HepG2 (cell line): Measurements from ENCODE around the gene TXNRD1. TPM values are rescaled to one million over a fixed set of nuclear protein-coding genes. Genes with fewer than 3 reads are reported as not detected.

ENCODE experiments used
- ATAC-seq: fragments of 200-7000 bp; cut with Tn5 transposase; 3 replicates; pipeline ENCODE4 v1.9.1; 2020; ENCODE audit warnings: mild to moderate bottlenecking, moderate library complexity
- BruUV-seq: library from RNA; stranded (reverse); fragments of 400-500 nt; replicated peaks from 2 replicates; lab custom pipeline; 2021; lab: Mats Ljungman, UMichigan
- CTCF ChIA-PET: fragments of 300-600 bp; formaldehyde crosslinking; extraction: SDS; loops from one replicate; lab custom pipeline; 2021; ENCODE audit warnings: low total read pairs, inconsistent platforms, low intra/inter-chr PET ratio; lab: Yijun Ruan, JAX
- POLR2A ChIA-PET: fragments of 350-600 bp; sonication (Branson Sonifier 250); formaldehyde crosslinking; loops from one replicate; lab custom pipeline; 2020; ENCODE audit warnings: antibody characterized with exemption, inconsistent platforms; lab: Yijun Ruan, JAX
- DNase-seq: peaks from one replicate; pipeline ENCODE4 v3.0.0-alpha.2; 2015; ENCODE audit warnings: low spot score
- FAIRE-seq: peaks from 3 replicates; lab custom pipeline; 2011; peaks lifted over from hg19 to GRCh38; lab: Jason Lieb, UNC
- H2AFZ ChIP-seq: one replicate; pipeline ENCODE4 v1.6.1; 2011; ENCODE audit warnings: low read length, inconsistent platforms
- H3K27ac ChIP-seq: fragments of 300-600 bp; 3 replicates; pipeline ENCODE4 v1.8.0; 2011; ENCODE audit warnings: mixed run types, mild to moderate bottlenecking, mixed read lengths, low read length, inconsistent platforms; ENCODE audit not compliant: insufficient read depth; ENCODE audit errors: extremely low read length
- H3K27me3 ChIP-seq, 2 experiments: fragments of 200-600 bp in 1 of 2; 2 replicates in 1 of 2; 3 replicates in 1 of 2; pipeline versions ENCODE4 v1.6.0 to v1.8.0; 2011; ENCODE audit warnings: low read length in 2 of 2, mild to moderate bottlenecking in 2 of 2, moderate library complexity in 2 of 2, inconsistent platforms in 1 of 2; ENCODE audit not compliant: insufficient read depth in 2 of 2, control insufficient read depth in 1 of 2
- H3K36me3 ChIP-seq, 2 experiments: fragments of 200-600 bp in 1 of 2; replicated peaks in 1 of 2; 2 replicates in 1 of 2; 3 replicates in 1 of 2; pipeline versions ENCODE4 v1.5.1 to v1.8.0; 2011; ENCODE audit warnings: low read length in 2 of 2, inconsistent platforms in 1 of 2; ENCODE audit not compliant: insufficient read depth in 2 of 2, control insufficient read depth in 1 of 2
- H3K4me1 ChIP-seq: 2 replicates; pipeline ENCODE4 v1.5.1; 2012; ENCODE audit warnings: low read length, inconsistent platforms; ENCODE audit not compliant: insufficient read depth
- H3K4me2 ChIP-seq: 2 replicates; pipeline ENCODE4 v1.6.0; 2011; ENCODE audit warnings: low read depth, low read length, inconsistent platforms
- H3K4me3 ChIP-seq, 3 experiments: fragments of 200-600 bp in 1 of 3; sonication (generic), shearing (Covaris generic) in 1 of 3; replicated peaks in 1 of 3; 2 replicates each; pipeline ENCODE4 v1.5.1; 2011 to 2016; ENCODE audit warnings: low read length in 3 of 3, inconsistent platforms in 2 of 3, low read depth in 2 of 3, mild to moderate bottlenecking in 2 of 3, control low read depth in 1 of 3, mixed read lengths in 1 of 3; ENCODE audit not compliant: insufficient read depth in 1 of 3
- H3K79me2 ChIP-seq: one replicate; pipeline ENCODE4 v1.6.1; 2011; ENCODE audit warnings: low read length, inconsistent platforms; ENCODE audit not compliant: insufficient read depth
- H3K9ac ChIP-seq: 2 replicates; pipeline ENCODE4 v1.6.0; 2011; ENCODE audit warnings: mild to moderate bottlenecking, low read depth, low read length, inconsistent platforms; ENCODE audit not compliant: insufficient read depth
- H3K9me3 ChIP-seq: 2 replicates; pipeline ENCODE4 v1.5.1; 2012; ENCODE audit warnings: mild to moderate bottlenecking, low read length
- H4K20me1 ChIP-seq: 2 replicates; pipeline ENCODE4 v1.6.0; 2011; ENCODE audit warnings: inconsistent platforms, mild to moderate bottlenecking, low read length, moderate library complexity; ENCODE audit not compliant: insufficient read depth
- ATF7 ChIP-seq, 2 experiments: fragments of 450-650 bp in 1 of 2; sonication (generic) in 1 of 2; formaldehyde crosslinking in 1 of 2; IDR thresholded peaks; 2 replicates each; pipeline versions ENCODE4 v1.4.0 to v1.6.1; 2016 to 2020; ENCODE audit warnings: antibody characterized with exemption in 1 of 2, mild to moderate bottlenecking in 1 of 2, missing genetic modification reagents in 1 of 2
- BRD4 ChIP-seq: sonication (generic); formaldehyde crosslinking; IDR thresholded peaks from 2 replicates; pipeline ENCODE4 v1.4.0; 2020; ENCODE audit warnings: missing genetic modification reagents
- HIVEP1 ChIP-seq: sonication (generic); formaldehyde crosslinking; IDR thresholded peaks from 2 replicates; pipeline ENCODE4 v1.4.0; 2020; ENCODE audit warnings: mild to moderate bottlenecking, missing genetic modification reagents
- HNRNPL ChIP-seq: fragments of 200-400 bp; formaldehyde crosslinking; IDR thresholded peaks from 2 replicates; pipeline ENCODE4 v1.6.1; 2017; ENCODE audit warnings: mild to moderate bottlenecking, low read depth, low read length
- KMT2A ChIP-seq: sonication (generic); formaldehyde crosslinking; IDR thresholded peaks from 2 replicates; pipeline ENCODE4 v1.4.0; 2020; ENCODE audit warnings: missing genetic modification reagents
- MAFF ChIP-seq: IDR thresholded peaks from 2 replicates; pipeline ENCODE4 v1.6.1; 2011; ENCODE audit warnings: low read depth, low read length, improper control_type of control experiment
- MTF1 ChIP-seq: sonication (generic); formaldehyde crosslinking; IDR thresholded peaks from 2 replicates; pipeline ENCODE4 v1.5.0; 2020; ENCODE audit warnings: missing genetic modification reagents
- NFYC ChIP-seq: IDR thresholded peaks from 2 replicates; pipeline ENCODE4 v1.6.1; 2016; ENCODE audit warnings: missing genetic modification reagents, missing compliant biosample characterization
- POLR2AphosphoS2 ChIP-seq: IDR thresholded peaks from 2 replicates; pipeline ENCODE4 v1.6.1; 2011; ENCODE audit warnings: low read depth, low read length, improper control_type of control experiment
- POLR2G ChIP-seq: fragments of 200-400 bp; formaldehyde crosslinking; IDR thresholded peaks from 2 replicates; pipeline ENCODE4 v1.6.1; 2018; ENCODE audit warnings: mild to moderate bottlenecking, low read depth, low read length, moderate library complexity
- RBM22 ChIP-seq: fragments of 200-400 bp; formaldehyde crosslinking; optimal IDR thresholded peaks from 2 replicates; pipeline ENCODE3; 2017; ENCODE audit warnings: mild to moderate bottlenecking, low read length, moderate library complexity
- U2AF2 ChIP-seq: fragments of 200-400 bp; formaldehyde crosslinking; IDR thresholded peaks from 2 replicates; pipeline ENCODE4 v1.6.1; 2017; ENCODE audit warnings: low read depth, mild to moderate bottlenecking, low read length
- WGBS: methylation state at CpG from one replicate; pipeline ENCODE4 v1.1.6; 2017; ENCODE audit warnings: low lambda C conversion rate; 5-methylcytosine and 5-hydroxymethylcytosine counted together
- in situ Hi-C: cut with HindIII; loops from 2 replicates; pipeline ENCODE4 v1.10.0; 2017; ENCODE audit warnings: low pct_unique_long_range_greater_than_20kb; ENCODE audit not compliant: extremely low pct_ligation_motif_present
- intact Hi-C: fragments of 100-400 bp; cut with micrococcal nuclease; formaldehyde crosslinking; loops from one replicate; pipeline ENCODE4 v1.10.0; 2022; ENCODE audit not compliant: unreplicated experiment
- polyA plus RNA-seq, 8 experiments: library from polyadenylated mRNA; depleted of rRNA in 3 of 8; stranded (reverse) in 7 of 8; unstranded in 1 of 8; fragments of >200 nt; fragmentation: Illumina TruSeq in 4 of 8; extraction: Trizol in 4 of 8; gene quantifications; 2 replicates each; pipeline versions ENCODE4 v1.2.1 to v1.2.3, GENCODE V29; 2011 to 2016; ENCODE audit warnings: low read depth in 4 of 8, missing spikeins in 1 of 8, mixed read lengths in 1 of 8; ENCODE audit not compliant: insufficient read depth in 1 of 8
- total RNA-seq, 5 experiments: library from RNA; depleted of rRNA; stranded (reverse); fragments of >200 nt; fragmentation: Illumina TruSeq; extraction: Trizol; gene quantifications; 2 replicates each; pipeline ENCODE4 v1.2.3, GENCODE V29; 2016; ENCODE audit warnings: low read depth in 1 of 5
- TF ChIP-seq, protein P1 (sequence below): sonication (generic); formaldehyde crosslinking; IDR thresholded peaks from 2 replicates; pipeline ENCODE4 v1.5.0; 2020; ENCODE audit warnings: missing genetic modification reagents, mild to moderate bottlenecking, borderline replicate concordance
- TF ChIP-seq, protein P2 (sequence below): IDR thresholded peaks from 2 replicates; pipeline ENCODE4 v1.6.1; 2018; ENCODE audit warnings: missing genetic modification reagents

TXNRD1 gene
- total and polyA plus RNA-seq, 2 of the 13 experiments (the other 11 are each of a cell fraction or from before 2014, with no cell fraction given), result 54.0 to 190 TPM

DNA sequence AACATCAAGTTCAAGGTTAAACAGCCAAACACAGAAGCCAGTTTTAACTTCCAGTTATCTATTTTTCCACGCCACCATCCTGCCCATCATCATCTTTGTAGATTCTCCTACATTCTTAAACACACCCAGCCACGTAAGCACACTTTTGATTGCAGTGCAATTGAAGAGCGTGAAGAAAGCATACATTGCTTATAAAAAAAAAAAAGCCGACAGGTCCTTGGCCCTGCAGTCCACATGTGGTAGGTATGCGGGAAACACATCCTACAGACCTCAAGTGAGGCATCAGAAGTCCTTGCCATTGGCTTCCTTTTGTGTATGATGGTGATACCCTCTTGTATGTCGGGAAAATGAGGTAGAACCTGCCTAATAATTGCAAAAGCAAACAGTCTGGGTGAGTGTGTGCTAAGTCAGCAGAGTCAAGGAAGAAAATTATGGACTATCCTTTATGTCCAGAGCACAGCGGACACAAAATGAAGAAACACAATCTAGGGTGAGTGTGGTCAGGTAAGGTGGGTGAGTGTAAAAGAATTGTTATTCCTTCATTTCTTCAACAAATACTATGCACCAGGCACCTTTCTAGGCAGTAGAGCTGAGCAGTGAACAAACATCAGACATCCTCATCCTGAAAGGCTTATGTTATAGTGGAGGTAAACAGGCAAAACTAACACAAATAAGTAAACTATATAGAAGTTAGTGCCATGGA is 139.4 kb downstream of the TXNRD1 start:
- Histone ChIP-seq H3K79me2 (no peaks in the 10 kb centered on the region), H3K4me2 (no peak overlapping the region), H3K27me3 (no peaks in the 10 kb centered on the region), H2AFZ (no peak overlapping the region), H3K4me3 (no peak overlapping the region), H3K4me1 (peaks cover 6% of the 10 kb centered on the region; the same call in 1 of the 2 replicates), H4K20me1 (peaks cover 6% of the 10 kb centered on the region; the same call in 1 of the 2 replicates), H3K27ac (no peak overlapping the region), H3K36me3 (peaks cover 5 to 18% of the 10 kb centered on the region in 2 experiments; a peak in 4 of 5 replicates), H3K9ac (no peak overlapping the region), H3K9me3 (no peaks in the 10 kb centered on the region)
- DNase-seq (no peak), FAIRE-seq (no peak), ATAC-seq (no peak)
- WGBS, result 89% methylated on average over 7 of the region's 7 CpGs
- BruUV-seq, result no TSS peak
- TF ChIP-seq MAFF (no peak), RBM22 (peak; percentile 40), HNRNPL (no peak), HIVEP1 (CRISPR knock-in tag) (no peak), POLR2AphosphoS2 (peak; percentile 18; the same call in 1 of the 2 replicates), POLR2G (0 out of 2 replicates have a peak, but pooled peaks have one; percentile 8), ATF7 (IDR thresholded peaks at IDR 0.05) (no peak), ATF7 (CRISPR knock-in tag; IDR thresholded peaks at IDR 0.05) (no peak), NFYC (CRISPR knock-in tag) (no peak), KMT2A (CRISPR knock-in tag) (no peak), U2AF2 (no peak), MTF1 (CRISPR knock-in tag) (no peak), BRD4 (CRISPR knock-in tag) (no peak)
- TF ChIP-seq, protein P1, sequence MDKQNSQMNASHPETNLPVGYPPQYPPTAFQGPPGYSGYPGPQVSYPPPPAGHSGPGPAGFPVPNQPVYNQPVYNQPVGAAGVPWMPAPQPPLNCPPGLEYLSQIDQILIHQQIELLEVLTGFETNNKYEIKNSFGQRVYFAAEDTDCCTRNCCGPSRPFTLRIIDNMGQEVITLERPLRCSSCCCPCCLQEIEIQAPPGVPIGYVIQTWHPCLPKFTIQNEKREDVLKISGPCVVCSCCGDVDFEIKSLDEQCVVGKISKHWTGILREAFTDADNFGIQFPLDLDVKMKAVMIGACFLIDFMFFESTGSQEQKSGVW (CRISPR knock-in tag), result no peak
- TF ChIP-seq, protein P2, sequence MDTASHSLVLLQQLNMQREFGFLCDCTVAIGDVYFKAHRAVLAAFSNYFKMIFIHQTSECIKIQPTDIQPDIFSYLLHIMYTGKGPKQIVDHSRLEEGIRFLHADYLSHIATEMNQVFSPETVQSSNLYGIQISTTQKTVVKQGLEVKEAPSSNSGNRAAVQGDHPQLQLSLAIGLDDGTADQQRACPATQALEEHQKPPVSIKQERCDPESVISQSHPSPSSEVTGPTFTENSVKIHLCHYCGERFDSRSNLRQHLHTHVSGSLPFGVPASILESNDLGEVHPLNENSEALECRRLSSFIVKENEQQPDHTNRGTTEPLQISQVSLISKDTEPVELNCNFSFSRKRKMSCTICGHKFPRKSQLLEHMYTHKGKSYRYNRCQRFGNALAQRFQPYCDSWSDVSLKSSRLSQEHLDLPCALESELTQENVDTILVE (CRISPR knock-in tag), result no peak
- ChIA-PET POLR2A (no interaction called here), CTCF (no interaction called here)
- in situ Hi-C loops (loop anchor here (5.0 kb wide), 1 partner anchor 153 kb away; no protein-coding TSS in a partner anchor), intact Hi-C loops (no loop called here)
